HepG2 (cell line): Measurements from ENCODE around the gene MGMT. TPM values are rescaled to one million over a fixed set of nuclear protein-coding genes. Genes with fewer than 3 reads are reported as not detected.

Source experiments
- AGO2 ChIP-seq: fragments of 200-400 bp; formaldehyde crosslinking; optimal IDR thresholded peaks from 2 replicates; pipeline ENCODE3; 2017; ENCODE audit warnings: mild to moderate bottlenecking, low read depth, low read length, moderate library complexity
- HHEX ChIP-seq: IDR thresholded peaks from 2 replicates; pipeline ENCODE4 v1.6.1; 2016; ENCODE audit warnings: control low read depth
- MATR3 ChIP-seq: sonication (generic); formaldehyde crosslinking; IDR thresholded peaks from 2 replicates; pipeline ENCODE4 v1.4.0; 2020; ENCODE audit warnings: missing genetic modification reagents
- MBNL3 ChIP-seq: fragments of 250-450 bp; sonication (Bioruptor Pico); conservative IDR thresholded peaks from 2 replicates; pipeline ENCODE4 v1.8.0; 2022; ENCODE audit warnings: mild to moderate bottlenecking, inconsistent platforms
- NFIB ChIP-seq: sonication (generic); formaldehyde crosslinking; IDR thresholded peaks from 2 replicates; pipeline ENCODE4 v1.9.0; 2021; ENCODE audit warnings: missing genetic modification reagents, mild to moderate bottlenecking, borderline replicate concordance
- SMARCE1 ChIP-seq: fragments of 450-650 bp; IDR thresholded peaks from 2 replicates; pipeline ENCODE4 v1.6.1; 2017; ENCODE audit warnings: borderline replicate concordance
- YEATS2 ChIP-seq: sonication (generic); formaldehyde crosslinking; IDR thresholded peaks from 2 replicates; pipeline ENCODE4 v1.4.0; 2020; ENCODE audit warnings: missing genetic modification reagents, borderline replicate concordance
- ZBTB20 ChIP-seq: sonication (generic); formaldehyde crosslinking; IDR thresholded peaks from 2 replicates; pipeline ENCODE4 v1.8.1; 2023; ENCODE audit warnings: missing genetic modification reagents, low read depth, mild to moderate bottlenecking, borderline replicate concordance
- ZFP82 ChIP-seq: sonication (generic); formaldehyde crosslinking; IDR thresholded peaks from 2 replicates; pipeline ENCODE4 v1.5.1; 2020; ENCODE audit warnings: mild to moderate bottlenecking, missing genetic modification reagents, borderline replicate concordance
- ZKSCAN1 ChIP-seq: fragments of 150-350 bp; IDR thresholded peaks from 2 replicates; pipeline ENCODE4 v1.6.1; 2014; ENCODE audit warnings: low read length
- ZSCAN25 ChIP-seq: sonication (generic); formaldehyde crosslinking; IDR thresholded peaks from 2 replicates; pipeline ENCODE4 v1.8.0; 2022; ENCODE audit warnings: mild to moderate bottlenecking, missing genetic modification reagents
- ZSCAN31 ChIP-seq: sonication (generic); formaldehyde crosslinking; IDR thresholded peaks from 2 replicates; pipeline ENCODE4 v1.5.0; 2020; ENCODE audit warnings: low read depth, mild to moderate bottlenecking, missing genetic modification reagents
- polyA plus RNA-seq, 8 experiments: library from polyadenylated mRNA; depleted of rRNA in 3 of 8; stranded (reverse) in 7 of 8; unstranded in 1 of 8; fragments of >200 nt; fragmentation: Illumina TruSeq in 4 of 8; extraction: Trizol in 4 of 8; gene quantifications; 2 replicates each; pipeline versions ENCODE4 v1.2.1 to v1.2.3, GENCODE V29; 2011 to 2016; ENCODE audit warnings: low read depth in 4 of 8, missing spikeins in 1 of 8, mixed read lengths in 1 of 8; ENCODE audit not compliant: insufficient read depth in 1 of 8
- total RNA-seq, 5 experiments: library from RNA; depleted of rRNA; stranded (reverse); fragments of >200 nt; fragmentation: Illumina TruSeq; extraction: Trizol; gene quantifications; 2 replicates each; pipeline ENCODE4 v1.2.3, GENCODE V29; 2016; ENCODE audit warnings: low read depth in 1 of 5
- TF ChIP-seq, protein P1 (sequence below): sonication (generic); formaldehyde crosslinking; IDR thresholded peaks from 2 replicates; pipeline ENCODE4 v1.4.0; 2020; ENCODE audit warnings: low read depth, mild to moderate bottlenecking, missing genetic modification reagents
- TF ChIP-seq, protein P2 (sequence below): sonication (generic); formaldehyde crosslinking; IDR thresholded peaks from 2 replicates; pipeline ENCODE4 v1.4.0; 2020; ENCODE audit warnings: missing genetic modification reagents
- TF ChIP-seq, protein P3 (sequence below): sonication (generic); formaldehyde crosslinking; IDR thresholded peaks from 2 replicates; pipeline ENCODE4 v1.5.1; 2020; ENCODE audit warnings: missing genetic modification reagents, mild to moderate bottlenecking, borderline replicate concordance
- TF ChIP-seq, protein P4 (sequence below): sonication (generic); formaldehyde crosslinking; IDR thresholded peaks from 2 replicates; pipeline ENCODE4 v1.4.0; 2020; ENCODE audit warnings: missing genetic modification reagents, borderline replicate concordance

MGMT gene
- total and polyA plus RNA-seq, 2 of the 13 experiments (the other 11 are each of a cell fraction or from before 2014, with no cell fraction given) = 12.0 to 19.5 TPM

DNA sequence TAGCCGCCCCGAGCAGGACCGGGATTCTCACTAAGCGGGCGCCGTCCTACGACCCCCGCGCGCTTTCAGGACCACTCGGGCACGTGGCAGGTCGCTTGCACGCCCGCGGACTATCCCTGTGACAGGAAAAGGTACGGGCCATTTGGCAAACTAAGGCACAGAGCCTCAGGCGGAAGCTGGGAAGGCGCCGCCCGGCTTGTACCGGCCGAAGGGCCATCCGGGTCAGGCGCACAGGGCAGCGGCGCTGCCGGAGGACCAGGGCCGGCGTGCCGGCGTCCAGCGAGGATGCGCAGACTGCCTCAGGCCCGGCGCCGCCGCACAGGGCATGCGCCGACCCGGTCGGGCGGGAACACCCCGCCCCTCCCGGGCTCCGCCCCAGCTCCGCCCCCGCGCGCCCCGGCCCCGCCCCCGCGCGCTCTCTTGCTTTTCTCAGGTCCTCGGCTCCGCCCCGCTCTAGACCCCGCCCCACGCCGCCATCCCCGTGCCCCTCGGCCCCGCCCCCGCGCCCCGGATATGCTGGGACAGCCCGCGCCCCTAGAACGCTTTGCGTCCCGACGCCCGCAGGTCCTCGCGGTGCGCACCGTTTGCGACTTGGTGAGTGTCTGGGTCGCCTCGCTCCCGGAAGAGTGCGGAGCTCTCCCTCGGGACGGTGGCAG, at the start of gene MGMT (continued):
- no peak for TF ChIP-seq ZBTB20 (CRISPR knock-in tag)
- TF ChIP-seq ZKSCAN1 = no peak
- TF ChIP-seq, protein P1, sequence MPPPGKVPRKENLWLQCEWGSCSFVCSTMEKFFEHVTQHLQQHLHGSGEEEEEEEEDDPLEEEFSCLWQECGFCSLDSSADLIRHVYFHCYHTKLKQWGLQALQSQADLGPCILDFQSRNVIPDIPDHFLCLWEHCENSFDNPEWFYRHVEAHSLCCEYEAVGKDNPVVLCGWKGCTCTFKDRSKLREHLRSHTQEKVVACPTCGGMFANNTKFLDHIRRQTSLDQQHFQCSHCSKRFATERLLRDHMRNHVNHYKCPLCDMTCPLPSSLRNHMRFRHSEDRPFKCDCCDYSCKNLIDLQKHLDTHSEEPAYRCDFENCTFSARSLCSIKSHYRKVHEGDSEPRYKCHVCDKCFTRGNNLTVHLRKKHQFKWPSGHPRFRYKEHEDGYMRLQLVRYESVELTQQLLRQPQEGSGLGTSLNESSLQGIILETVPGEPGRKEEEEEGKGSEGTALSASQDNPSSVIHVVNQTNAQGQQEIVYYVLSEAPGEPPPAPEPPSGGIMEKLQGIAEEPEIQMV (CRISPR knock-in tag) = no peak
- TF ChIP-seq HHEX (CRISPR knock-in tag) = no peak
- TF ChIP-seq, protein P2, sequence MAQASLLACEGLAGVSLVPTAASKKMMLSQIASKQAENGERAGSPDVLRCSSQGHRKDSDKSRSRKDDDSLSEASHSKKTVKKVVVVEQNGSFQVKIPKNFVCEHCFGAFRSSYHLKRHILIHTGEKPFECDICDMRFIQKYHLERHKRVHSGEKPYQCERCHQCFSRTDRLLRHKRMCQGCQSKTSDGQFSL (CRISPR knock-in tag) = no peak
- no peak for TF ChIP-seq SMARCE1
- no peak for TF ChIP-seq MATR3 (CRISPR knock-in tag)
- no peak for TF ChIP-seq ZSCAN31
- no peak for TF ChIP-seq ZFP82 (CRISPR knock-in tag)
- TF ChIP-seq, protein P3, sequence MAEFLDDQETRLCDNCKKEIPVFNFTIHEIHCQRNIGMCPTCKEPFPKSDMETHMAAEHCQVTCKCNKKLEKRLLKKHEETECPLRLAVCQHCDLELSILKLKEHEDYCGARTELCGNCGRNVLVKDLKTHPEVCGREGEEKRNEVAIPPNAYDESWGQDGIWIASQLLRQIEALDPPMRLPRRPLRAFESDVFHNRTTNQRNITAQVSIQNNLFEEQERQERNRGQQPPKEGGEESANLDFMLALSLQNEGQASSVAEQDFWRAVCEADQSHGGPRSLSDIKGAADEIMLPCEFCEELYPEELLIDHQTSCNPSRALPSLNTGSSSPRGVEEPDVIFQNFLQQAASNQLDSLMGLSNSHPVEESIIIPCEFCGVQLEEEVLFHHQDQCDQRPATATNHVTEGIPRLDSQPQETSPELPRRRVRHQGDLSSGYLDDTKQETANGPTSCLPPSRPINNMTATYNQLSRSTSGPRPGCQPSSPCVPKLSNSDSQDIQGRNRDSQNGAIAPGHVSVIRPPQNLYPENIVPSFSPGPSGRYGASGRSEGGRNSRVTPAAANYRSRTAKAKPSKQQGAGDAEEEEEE (CRISPR knock-in tag) = no peak
- TF ChIP-seq NFIB (CRISPR knock-in tag) = no peak
- TF ChIP-seq MBNL3 (CRISPR knock-in tag) = no peak
- TF ChIP-seq YEATS2 (CRISPR knock-in tag) = no peak
- TF ChIP-seq ZSCAN25 = no peak
- TF ChIP-seq, protein P4, sequence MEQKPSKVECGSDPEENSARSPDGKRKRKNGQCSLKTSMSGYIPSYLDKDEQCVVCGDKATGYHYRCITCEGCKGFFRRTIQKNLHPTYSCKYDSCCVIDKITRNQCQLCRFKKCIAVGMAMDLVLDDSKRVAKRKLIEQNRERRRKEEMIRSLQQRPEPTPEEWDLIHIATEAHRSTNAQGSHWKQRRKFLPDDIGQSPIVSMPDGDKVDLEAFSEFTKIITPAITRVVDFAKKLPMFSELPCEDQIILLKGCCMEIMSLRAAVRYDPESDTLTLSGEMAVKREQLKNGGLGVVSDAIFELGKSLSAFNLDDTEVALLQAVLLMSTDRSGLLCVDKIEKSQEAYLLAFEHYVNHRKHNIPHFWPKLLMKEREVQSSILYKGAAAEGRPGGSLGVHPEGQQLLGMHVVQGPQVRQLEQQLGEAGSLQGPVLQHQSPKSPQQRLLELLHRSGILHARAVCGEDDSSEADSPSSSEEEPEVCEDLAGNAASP = no peak
- TF ChIP-seq AGO2 = peak; percentile 35
- TF ChIP-seq, all 625 proteins: peak for 52
